SK-N-SH treated with all-trans-retinoic acid at 6 μM for 48 hours (cell line): Measurements from ENCODE around the gene MEIS2.

Experiments used
- ATAC-seq: fragments of 200-7000 bp; cut with Tn5 transposase; 3 replicates; pipeline ENCODE4 v1.9.1; 2020; ENCODE audit warnings: mild to moderate bottlenecking, moderate library complexity
- ARNTL ChIP-seq: fragments of 450-650 bp; formaldehyde crosslinking; IDR thresholded peaks from 2 replicates; pipeline ENCODE4 v1.5.0; 2020; ENCODE audit warnings: low read depth, mild to moderate bottlenecking, moderate library complexity, borderline replicate concordance
- BACH2 ChIP-seq: fragments of 250-450 bp; sonication (Bioruptor Pico); IDR thresholded peaks from 2 replicates; pipeline ENCODE4 v1.9.0; 2021; ENCODE audit warnings: mild to moderate bottlenecking, borderline replicate concordance
- CREB5 ChIP-seq: fragments of 250-450 bp; sonication (Bioruptor Pico); IDR thresholded peaks from 2 replicates; pipeline ENCODE4 v1.5.1; 2020; ENCODE audit warnings: low read depth, mild to moderate bottlenecking, moderate library complexity
- CSDC2 ChIP-seq: fragments of 250-450 bp; sonication (Bioruptor Pico); IDR thresholded peaks from 2 replicates; pipeline ENCODE4 v1.5.0; 2020; ENCODE audit warnings: mild to moderate bottlenecking, moderate library complexity
- ESRRG ChIP-seq: fragments of 250-450 bp; sonication (Bioruptor Pico); IDR thresholded peaks from 2 replicates; pipeline ENCODE4 v1.6.1; 2021; ENCODE audit warnings: mild to moderate bottlenecking
- GLIS3 ChIP-seq: fragments of 250-450 bp; sonication (Bioruptor Pico); IDR thresholded peaks from 2 replicates; pipeline ENCODE4 v1.5.0; 2020; ENCODE audit warnings: mild to moderate bottlenecking, moderate library complexity
- ISL1 ChIP-seq: fragments of 250-450 bp; sonication (Bioruptor Pico); IDR thresholded peaks from 2 replicates; pipeline ENCODE4 v2.1.2; 2022; ENCODE audit warnings: mild to moderate bottlenecking, moderate library complexity
- OSR1 ChIP-seq: fragments of 250-450 bp; sonication (Bioruptor Pico); IDR thresholded peaks from 2 replicates; pipeline ENCODE4 v1.8.0; 2022; ENCODE audit warnings: moderate library complexity, mild to moderate bottlenecking, inconsistent platforms
- PATZ1 ChIP-seq: fragments of 250-450 bp; sonication (Bioruptor Pico); IDR thresholded peaks from 2 replicates; pipeline ENCODE4 v1.8.0; 2020; ENCODE audit warnings: mild to moderate bottlenecking, moderate library complexity, borderline replicate concordance
- POU6F1 ChIP-seq: fragments of 250-450 bp; sonication (Bioruptor Pico); IDR thresholded peaks from 2 replicates; pipeline ENCODE4 v1.8.0; 2021; ENCODE audit warnings: low read depth, mild to moderate bottlenecking, moderate library complexity, borderline replicate concordance
- RARB ChIP-seq: fragments of 250-450 bp; sonication (Bioruptor Pico); IDR thresholded peaks from 2 replicates; pipeline ENCODE4 v1.8.0; 2021; ENCODE audit warnings: mild to moderate bottlenecking, moderate library complexity
- TCF4 ChIP-seq: fragments of 250-450 bp; sonication (Bioruptor Pico); IDR thresholded peaks from 2 replicates; pipeline ENCODE4 v1.8.0; 2021; ENCODE audit warnings: mild to moderate bottlenecking, moderate library complexity, borderline replicate concordance
- TOX ChIP-seq: fragments of 250-450 bp; sonication (Bioruptor Pico); IDR thresholded peaks from 2 replicates; pipeline ENCODE4 v1.8.0; 2021; ENCODE audit warnings: mild to moderate bottlenecking, moderate library complexity, borderline replicate concordance
- ZC3H10 ChIP-seq: fragments of 250-450 bp; sonication (Bioruptor Pico); IDR thresholded peaks from 2 replicates; pipeline ENCODE4 v1.5.1; 2021; ENCODE audit warnings: mild to moderate bottlenecking, moderate library complexity
- ZFP3 ChIP-seq: fragments of 250-450 bp; sonication (Bioruptor Pico); IDR thresholded peaks from 2 replicates; pipeline ENCODE4 v1.5.0; 2020; ENCODE audit warnings: mild to moderate bottlenecking, moderate library complexity
- ZFP30 ChIP-seq: fragments of 450-650 bp; formaldehyde crosslinking; IDR thresholded peaks from 2 replicates; pipeline ENCODE4 v1.5.0; 2022; ENCODE audit warnings: mild to moderate bottlenecking, moderate library complexity
- ZNF565 ChIP-seq: fragments of 450-650 bp; formaldehyde crosslinking; conservative IDR thresholded peaks from 2 replicates; pipeline ENCODE4 v1.5.0; 2020; ENCODE audit warnings: low read depth, mild to moderate bottlenecking, moderate library complexity
- ZNF70 ChIP-seq: fragments of 450-650 bp; formaldehyde crosslinking; IDR thresholded peaks from 2 replicates; pipeline ENCODE4 v1.5.0; 2020; ENCODE audit warnings: mild to moderate bottlenecking, moderate library complexity
- TF ChIP-seq, protein P1 (sequence below): fragments of 250-450 bp; sonication (Bioruptor Pico); IDR thresholded peaks from 2 replicates; pipeline ENCODE4 v1.5.1; 2021; ENCODE audit warnings: mild to moderate bottlenecking, moderate library complexity
- TF ChIP-seq, protein P2 (sequence below): fragments of 250-450 bp; sonication (Bioruptor Pico); IDR thresholded peaks from 2 replicates; pipeline ENCODE4 v1.5.0; 2020; ENCODE audit warnings: mild to moderate bottlenecking, moderate library complexity

MEIS2 gene

GRCh38 chr15:36964626-36965025 is 135.7 kb downstream of the MEIS2 start (continued):
- no peak for TF ChIP-seq PATZ1 (CRISPR knock-in tag)
- TF ChIP-seq POU6F1 (CRISPR knock-in tag): no peak
- no peak for TF ChIP-seq ESRRG (CRISPR knock-in tag)
- TF ChIP-seq, all 23 proteins: peak for 0

- ATAC-seq: peak; percentile 31
Measured at GRCh38 chr15:36961956-36962355, 138.4 kb downstream of the MEIS2 start.

GRCh38 chr15:36960947-36961227 is 139.5 kb downstream of the MEIS2 start:
- TF ChIP-seq OSR1 (CRISPR knock-in tag): no peak
- no peak for TF ChIP-seq GLIS3 (CRISPR knock-in tag)
- TF ChIP-seq ZC3H10 (CRISPR knock-in tag): no peak
- no peak for TF ChIP-seq CSDC2

More at GRCh38 chr15:36961956-36962355, 138.4 kb downstream of the MEIS2 start:
- no peak for TF ChIP-seq PATZ1 (CRISPR knock-in tag)
- no peak for TF ChIP-seq TOX (CRISPR knock-in tag)
- TF ChIP-seq CSDC2: no peak
- TF ChIP-seq ZNF565 (CRISPR knock-in tag): no peak
- no peak for TF ChIP-seq BACH2 (CRISPR knock-in tag)
- TF ChIP-seq ZFP3 (CRISPR knock-in tag): no peak
- TF ChIP-seq ZFP30: no peak
- TF ChIP-seq OSR1 (CRISPR knock-in tag): no peak
- TF ChIP-seq POU6F1 (CRISPR knock-in tag): no peak
- TF ChIP-seq ARNTL: no peak
- no peak for TF ChIP-seq ISL1
- no peak for TF ChIP-seq ZNF70
- TF ChIP-seq, protein P1, sequence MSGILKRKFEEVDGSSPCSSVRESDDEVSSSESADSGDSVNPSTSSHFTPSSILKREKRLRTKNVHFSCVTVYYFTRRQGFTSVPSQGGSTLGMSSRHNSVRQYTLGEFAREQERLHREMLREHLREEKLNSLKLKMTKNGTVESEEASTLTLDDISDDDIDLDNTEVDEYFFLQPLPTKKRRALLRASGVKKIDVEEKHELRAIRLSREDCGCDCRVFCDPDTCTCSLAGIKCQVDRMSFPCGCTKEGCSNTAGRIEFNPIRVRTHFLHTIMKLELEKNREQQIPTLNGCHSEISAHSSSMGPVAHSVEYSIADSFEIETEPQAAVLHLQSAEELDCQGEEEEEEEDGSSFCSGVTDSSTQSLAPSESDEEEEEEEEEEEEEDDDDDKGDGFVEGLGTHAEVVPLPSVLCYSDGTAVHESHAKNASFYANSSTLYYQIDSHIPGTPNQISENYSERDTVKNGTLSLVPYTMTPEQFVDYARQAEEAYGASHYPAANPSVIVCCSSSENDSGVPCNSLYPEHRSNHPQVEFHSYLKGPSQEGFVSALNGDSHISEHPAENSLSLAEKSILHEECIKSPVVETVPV (CRISPR knock-in tag): no peak
- TF ChIP-seq CREB5 (CRISPR knock-in tag): no peak
- TF ChIP-seq, all 23 proteins: peak for 0

GRCh38 chr15:36960179-36960946 is 140.0 kb downstream of the MEIS2 start:
- no peak for ATAC-seq
- TF ChIP-seq CREB5 (CRISPR knock-in tag): no peak
- no peak for TF ChIP-seq ZNF565 (CRISPR knock-in tag)
- TF ChIP-seq, protein P2, sequence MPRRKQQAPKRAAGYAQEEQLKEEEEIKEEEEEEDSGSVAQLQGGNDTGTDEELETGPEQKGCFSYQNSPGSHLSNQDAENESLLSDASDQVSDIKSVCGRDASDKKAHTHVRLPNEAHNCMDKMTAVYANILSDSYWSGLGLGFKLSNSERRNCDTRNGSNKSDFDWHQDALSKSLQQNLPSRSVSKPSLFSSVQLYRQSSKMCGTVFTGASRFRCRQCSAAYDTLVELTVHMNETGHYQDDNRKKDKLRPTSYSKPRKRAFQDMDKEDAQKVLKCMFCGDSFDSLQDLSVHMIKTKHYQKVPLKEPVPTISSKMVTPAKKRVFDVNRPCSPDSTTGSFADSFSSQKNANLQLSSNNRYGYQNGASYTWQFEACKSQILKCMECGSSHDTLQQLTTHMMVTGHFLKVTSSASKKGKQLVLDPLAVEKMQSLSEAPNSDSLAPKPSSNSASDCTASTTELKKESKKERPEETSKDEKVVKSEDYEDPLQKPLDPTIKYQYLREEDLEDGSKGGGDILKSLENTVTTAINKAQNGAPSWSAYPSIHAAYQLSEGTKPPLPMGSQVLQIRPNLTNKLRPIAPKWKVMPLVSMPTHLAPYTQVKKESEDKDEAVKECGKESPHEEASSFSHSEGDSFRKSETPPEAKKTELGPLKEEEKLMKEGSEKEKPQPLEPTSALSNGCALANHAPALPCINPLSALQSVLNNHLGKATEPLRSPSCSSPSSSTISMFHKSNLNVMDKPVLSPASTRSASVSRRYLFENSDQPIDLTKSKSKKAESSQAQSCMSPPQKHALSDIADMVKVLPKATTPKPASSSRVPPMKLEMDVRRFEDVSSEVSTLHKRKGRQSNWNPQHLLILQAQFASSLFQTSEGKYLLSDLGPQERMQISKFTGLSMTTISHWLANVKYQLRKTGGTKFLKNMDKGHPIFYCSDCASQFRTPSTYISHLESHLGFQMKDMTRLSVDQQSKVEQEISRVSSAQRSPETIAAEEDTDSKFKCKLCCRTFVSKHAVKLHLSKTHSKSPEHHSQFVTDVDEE (CRISPR knock-in tag): no peak
- no peak for TF ChIP-seq RARB (CRISPR knock-in tag)
- TF ChIP-seq, protein P1 (CRISPR knock-in tag): no peak
- no peak for TF ChIP-seq TCF4 (CRISPR knock-in tag)
- no peak for TF ChIP-seq ZFP3 (CRISPR knock-in tag)

More at GRCh38 chr15:36960947-36961227, 139.5 kb downstream of the MEIS2 start:
- ATAC-seq: no peak
